Measurements from ENCODE around the gene MAPT. TPM values are rescaled to one million over a fixed set of nuclear protein-coding genes. Genes with fewer than 3 reads are reported as not detected.

MAPT gene
- total and polyA plus RNA-seq, 2 of the 13 experiments (the other 11 are each of a cell fraction or from before 2014, with no cell fraction given) = 2.1 to 2.8 TPM

DNA sequence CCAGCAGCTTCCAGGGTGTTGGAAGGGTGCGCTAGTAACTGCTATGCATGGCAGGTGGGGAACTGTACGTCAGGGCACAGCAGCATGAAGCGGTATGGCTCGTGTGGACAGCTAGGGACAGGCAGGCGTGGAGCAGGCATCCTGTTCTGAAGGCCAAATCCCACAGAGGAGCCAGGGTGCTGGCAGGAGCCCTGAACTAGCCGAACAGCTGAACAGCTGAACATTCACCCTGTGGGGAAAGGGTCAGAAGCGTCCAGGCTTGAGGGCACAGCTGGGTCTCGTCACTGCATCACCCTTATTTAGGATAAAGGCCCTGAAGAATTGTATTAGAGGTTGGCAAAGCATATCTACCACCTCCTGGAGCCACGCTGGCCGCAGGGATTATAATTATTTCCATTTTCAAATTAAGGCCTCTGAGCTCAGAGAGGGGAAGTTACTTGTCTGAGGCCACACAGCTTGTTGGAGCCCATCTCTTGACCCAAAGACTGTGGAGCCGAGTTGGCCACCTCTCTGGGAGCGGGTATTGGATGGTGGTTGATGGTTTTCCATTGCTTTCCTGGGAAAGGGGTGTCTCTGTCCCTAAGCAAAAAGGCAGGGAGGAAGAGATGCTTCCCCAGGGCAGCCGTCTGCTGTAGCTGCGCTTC lies 101.4 kb downstream of the MAPT start:
- TF ChIP-seq, protein P1, sequence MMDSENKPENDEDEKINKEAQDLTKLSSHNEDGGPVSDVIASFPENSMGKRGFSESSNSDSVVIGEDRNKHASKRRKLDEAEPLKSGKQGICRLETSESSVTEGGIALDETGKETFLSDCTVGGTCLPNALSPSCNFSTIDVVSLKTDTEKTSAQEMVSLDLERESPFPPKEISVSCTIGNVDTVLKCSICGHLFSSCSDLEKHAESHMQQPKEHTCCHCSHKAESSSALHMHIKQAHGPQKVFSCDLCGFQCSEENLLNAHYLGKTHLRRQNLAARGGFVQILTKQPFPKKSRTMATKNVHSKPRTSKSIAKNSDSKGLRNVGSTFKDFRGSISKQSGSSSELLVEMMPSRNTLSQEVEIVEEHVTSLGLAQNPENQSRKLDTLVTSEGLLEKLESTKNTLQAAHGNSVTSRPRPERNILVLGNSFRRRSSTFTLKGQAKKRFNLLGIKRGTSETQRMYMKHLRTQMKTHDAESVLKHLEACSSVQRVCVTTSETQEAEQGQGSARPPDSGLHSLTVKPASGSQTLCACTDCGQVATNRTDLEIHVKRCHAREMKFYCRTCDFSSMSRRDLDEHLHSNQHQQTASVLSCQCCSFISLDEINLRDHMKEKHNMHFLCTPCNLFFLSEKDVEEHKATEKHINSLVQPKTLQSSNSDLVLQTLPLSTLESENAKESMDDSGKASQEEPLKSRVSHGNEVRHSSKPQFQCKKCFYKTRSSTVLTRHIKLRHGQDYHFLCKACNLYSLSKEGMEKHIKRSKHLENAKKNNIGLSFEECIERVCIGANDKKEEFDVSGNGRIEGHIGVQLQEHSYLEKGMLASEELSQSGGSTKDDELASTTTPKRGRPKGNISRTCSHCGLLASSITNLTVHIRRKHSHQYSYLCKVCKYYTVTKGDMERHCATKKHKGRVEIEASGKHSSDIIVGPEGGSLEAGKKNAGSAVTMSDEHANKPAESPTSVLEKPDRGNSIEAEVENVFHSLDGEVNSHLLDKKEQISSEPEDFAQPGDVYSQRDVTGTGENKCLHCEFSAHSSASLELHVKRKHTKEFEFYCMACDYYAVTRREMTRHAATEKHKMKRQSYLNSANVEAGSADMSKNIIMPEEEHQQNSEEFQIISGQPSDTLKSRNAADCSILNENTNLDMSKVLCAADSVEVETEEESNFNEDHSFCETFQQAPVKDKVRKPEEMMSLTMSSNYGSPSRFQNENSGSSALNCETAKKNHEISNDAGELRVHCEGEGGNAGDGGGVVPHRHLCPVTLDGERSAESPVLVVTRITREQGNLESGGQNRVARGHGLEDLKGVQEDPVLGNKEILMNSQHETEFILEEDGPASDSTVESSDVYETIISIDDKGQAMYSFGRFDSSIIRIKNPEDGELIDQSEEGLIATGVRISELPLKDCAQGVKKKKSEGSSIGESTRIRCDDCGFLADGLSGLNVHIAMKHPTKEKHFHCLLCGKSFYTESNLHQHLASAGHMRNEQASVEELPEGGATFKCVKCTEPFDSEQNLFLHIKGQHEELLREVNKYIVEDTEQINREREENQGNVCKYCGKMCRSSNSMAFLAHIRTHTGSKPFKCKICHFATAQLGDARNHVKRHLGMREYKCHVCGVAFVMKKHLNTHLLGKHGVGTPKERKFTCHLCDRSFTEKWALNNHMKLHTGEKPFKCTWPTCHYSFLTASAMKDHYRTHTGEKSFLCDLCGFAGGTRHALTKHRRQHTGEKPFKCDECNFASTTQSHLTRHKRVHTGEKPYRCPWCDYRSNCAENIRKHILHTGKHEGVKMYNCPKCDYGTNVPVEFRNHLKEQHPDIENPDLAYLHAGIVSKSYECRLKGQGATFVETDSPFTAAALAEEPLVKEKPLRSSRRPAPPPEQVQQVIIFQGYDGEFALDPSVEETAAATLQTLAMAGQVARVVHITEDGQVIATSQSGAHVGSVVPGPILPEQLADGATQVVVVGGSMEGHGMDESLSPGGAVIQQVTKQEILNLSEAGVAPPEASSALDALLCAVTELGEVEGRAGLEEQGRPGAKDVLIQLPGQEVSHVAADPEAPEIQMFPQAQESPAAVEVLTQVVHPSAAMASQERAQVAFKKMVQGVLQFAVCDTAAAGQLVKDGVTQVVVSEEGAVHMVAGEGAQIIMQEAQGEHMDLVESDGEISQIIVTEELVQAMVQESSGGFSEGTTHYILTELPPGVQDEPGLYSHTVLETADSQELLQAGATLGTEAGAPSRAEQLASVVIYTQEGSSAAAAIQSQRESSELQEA (CRISPR knock-in tag; IDR thresholded peaks at IDR 0.05; ENCODE audit: not compliant biosample characterization) = peak; percentile 17
- TF ChIP-seq, protein P2, sequence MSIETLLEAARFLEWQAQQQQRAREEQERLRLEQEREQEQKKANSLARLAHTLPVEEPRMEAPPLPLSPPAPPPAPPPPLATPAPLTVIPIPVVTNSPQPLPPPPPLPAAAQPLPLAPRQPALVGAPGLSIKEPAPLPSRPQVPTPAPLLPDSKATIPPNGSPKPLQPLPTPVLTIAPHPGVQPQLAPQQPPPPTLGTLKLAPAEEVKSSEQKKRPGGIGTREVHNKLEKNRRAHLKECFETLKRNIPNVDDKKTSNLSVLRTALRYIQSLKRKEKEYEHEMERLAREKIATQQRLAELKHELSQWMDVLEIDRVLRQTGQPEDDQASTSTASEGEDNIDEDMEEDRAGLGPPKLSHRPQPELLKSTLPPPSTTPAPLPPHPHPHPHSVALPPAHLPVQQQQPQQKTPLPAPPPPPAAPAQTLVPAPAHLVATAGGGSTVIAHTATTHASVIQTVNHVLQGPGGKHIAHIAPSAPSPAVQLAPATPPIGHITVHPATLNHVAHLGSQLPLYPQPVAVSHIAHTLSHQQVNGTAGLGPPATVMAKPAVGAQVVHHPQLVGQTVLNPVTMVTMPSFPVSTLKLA (IDR thresholded peaks at IDR 0.05) = no peak
- TF ChIP-seq ELF3 (CRISPR knock-in tag; IDR thresholded peaks at IDR 0.05) (no peak), ZNF768 (CRISPR knock-in tag; IDR thresholded peaks at IDR 0.05) (peak; percentile 72)
- H3K4me1 ChIP-seq (ENCODE audit: insufficient read depth, low read length) = peaks cover 25% of the 10 kb centered on the region
- WGBS (ENCODE audit: low lambda C conversion rate) = 61% methylated on average over 13 of the region's 14 CpGs
- in situ Hi-C loops (cut with HindIII; ENCODE audit: extremely low pct_ligation_motif_present, low pct_unique_long_range_greater_than_20kb) (no loop called here), intact Hi-C loops (cut with micrococcal nuclease; ENCODE audit: unreplicated experiment) (no loop called here)
- no peak overlapping the region for H3K4me2 ChIP-seq (ENCODE audit: low read depth, low read length)
- no peak overlapping the region for H3K4me3 ChIP-seq (replicated peaks in 1 of 3; ENCODE audit: insufficient read depth in 1 of 3, low read depth in 2 of 3, low read length in 3 of 3)
- ATAC-seq (peak; percentile 19; the same call in 1 of the 3 replicates), FAIRE-seq (no peak), DNase-seq (ENCODE audit: low spot score) (no peak)
- no peak overlapping the region for H3K9ac ChIP-seq (ENCODE audit: insufficient read depth, low read depth, low read length)
- no peak overlapping the region for H2AFZ ChIP-seq (ENCODE audit: low read length)
- H3K36me3 ChIP-seq (replicated peaks in 1 of 2; ENCODE audit: control insufficient read depth in 1 of 2, insufficient read depth in 2 of 2, low read length in 2 of 2) = no peaks in the 10 kb centered on the region
- no peaks in the 10 kb centered on the region for H4K20me1 ChIP-seq (ENCODE audit: insufficient read depth, low read length)
- no peaks in the 10 kb centered on the region for H3K9me3 ChIP-seq (ENCODE audit: low read length)
- H3K27me3 ChIP-seq (ENCODE audit: control insufficient read depth in 1 of 2, insufficient read depth in 2 of 2, low read length in 2 of 2) = 0 out of 5 replicates have a peak, but pooled peaks cover 0 to 1% of the 10 kb centered on the region in 2 experiments
- no peak overlapping the region for H3K27ac ChIP-seq (ENCODE audit: extremely low read length, insufficient read depth, low read length)
- ChIA-PET CTCF (ENCODE audit: low intra/inter-chr PET ratio, low total read pairs) (no interaction called here), POLR2A (no interaction called here)
- BruUV-seq (replicated peaks) = no TSS peak
- no peaks in the 10 kb centered on the region for H3K79me2 ChIP-seq (ENCODE audit: insufficient read depth, low read length)

All from HepG2 (cell line).